ENCODE measurements around the gene ZNF407. TPM values are rescaled to one million over a fixed set of nuclear protein-coding genes. Genes with fewer than 3 reads are reported as not detected.

ZNF407 gene
- total RNA-seq, 2 donors from 2014 or later: 11.7 to 22.2 TPM

GRCh38 chr18:74972354-74972753 is 374.7 kb downstream of the ZNF407 start:
- H3K27me3 ChIP-seq (replicated peaks; ENCODE audit: insufficient read depth): no peaks in the 10 kb centered on the region
- no peak overlapping the region for H3K27ac ChIP-seq
- H3K9me3 ChIP-seq: no peaks in the 10 kb centered on the region
- 45% methylated on average over 1 of the region's 1 CpG for WGBS
- no peak for TF ChIP-seq POLR2AphosphoS5 (IDR thresholded peaks at IDR 0.05)
- no peak for TF ChIP-seq CTCF (IDR thresholded peaks at IDR 0.05)
- no peak for TF ChIP-seq POLR2A (IDR thresholded peaks at IDR 0.05)
- H3K4me1 ChIP-seq (replicated peaks): no peaks in the 10 kb centered on the region
- intact Hi-C loops (cut with DNase I): no loop called here
- no peaks in the 10 kb centered on the region for H3K36me3 ChIP-seq
- DNase-seq (ENCODE audit: low spot score): no peak
- no peak overlapping the region for H3K4me3 ChIP-seq

- Histone ChIP-seq H3K27ac (no peak overlapping the region), H3K9me3 (no peaks in the 10 kb centered on the region), H3K4me3 (no peak overlapping the region), H3K4me1 (replicated peaks) (no peaks in the 10 kb centered on the region), H3K36me3 (no peaks in the 10 kb centered on the region), H3K27me3 (replicated peaks; ENCODE audit: insufficient read depth) (no peaks in the 10 kb centered on the region)
- intact Hi-C loops (cut with DNase I): no loop called here
- no peak for DNase-seq (ENCODE audit: low spot score)
- TF ChIP-seq POLR2AphosphoS5 (IDR thresholded peaks at IDR 0.05): no peak
- TF ChIP-seq POLR2A (IDR thresholded peaks at IDR 0.05): no peak
- TF ChIP-seq CTCF (IDR thresholded peaks at IDR 0.05): no peak
- 97% methylated on average over 5 of the region's 5 CpGs for WGBS
Observed at GRCh38 chr18:74975001-74975400, 377.3 kb downstream of the ZNF407 start.

DNA sequence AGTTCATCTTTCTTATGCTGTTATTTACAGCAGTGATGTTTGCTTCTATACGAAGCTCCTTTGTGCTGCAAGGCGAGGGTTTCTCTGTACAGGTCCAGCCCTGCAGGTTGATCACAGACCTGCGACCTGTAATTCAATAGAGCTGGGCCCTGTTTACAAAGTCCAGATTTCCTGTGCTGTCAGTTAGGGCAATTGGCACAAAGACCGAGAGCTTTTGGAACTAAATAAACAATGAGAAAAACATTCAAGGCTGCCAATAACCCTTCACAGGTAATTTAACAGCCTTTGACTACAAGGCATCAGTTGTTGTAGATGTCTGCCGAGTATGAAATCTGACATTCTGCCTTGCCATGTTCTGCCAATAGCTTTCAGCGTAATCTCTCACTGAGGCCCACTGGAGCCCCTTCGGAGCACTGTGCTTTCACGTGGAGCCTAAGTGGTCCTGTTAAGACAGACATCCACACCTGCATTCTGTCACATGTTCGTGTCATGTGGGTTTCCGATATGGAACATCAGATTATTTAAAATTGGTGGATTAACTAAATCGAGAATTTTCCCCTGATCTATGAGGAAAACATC is 378.8 kb downstream of the ZNF407 start:
- Histone ChIP-seq H3K9me3 (no peaks in the 10 kb centered on the region), H3K36me3 (no peaks in the 10 kb centered on the region), H3K4me1 (replicated peaks) (no peaks in the 10 kb centered on the region), H3K4me3 (no peak overlapping the region), H3K27me3 (replicated peaks; ENCODE audit: insufficient read depth) (no peaks in the 10 kb centered on the region), H3K27ac (no peak overlapping the region)
- DNase-seq (ENCODE audit: low spot score): no peak
- TF ChIP-seq POLR2AphosphoS5 (IDR thresholded peaks at IDR 0.05) (no peak), CTCF (IDR thresholded peaks at IDR 0.05) (no peak), POLR2A (IDR thresholded peaks at IDR 0.05) (no peak)
- intact Hi-C loops (cut with DNase I): no loop called here
- WGBS: 65% methylated on average over 11 of the region's 11 CpGs

DNA sequence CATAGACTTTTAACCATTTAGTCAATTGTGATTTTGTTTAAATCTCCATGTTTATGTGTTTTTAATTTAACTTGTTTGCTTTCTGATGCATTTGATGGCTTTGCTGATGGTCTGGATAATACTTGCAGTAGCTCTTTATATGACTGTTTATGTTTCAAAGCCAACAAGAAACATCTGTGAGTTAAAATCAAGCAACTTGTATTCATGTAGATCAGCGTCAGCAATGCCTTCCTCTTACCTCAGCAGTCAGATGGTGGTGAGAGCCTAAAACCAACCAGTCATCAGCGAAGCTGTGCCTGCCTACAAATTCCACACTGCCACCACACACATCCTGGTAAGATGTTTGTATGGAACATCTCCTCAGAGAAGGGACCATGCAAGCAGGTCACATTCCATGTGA is 379.4 kb downstream of the ZNF407 start:
- DNase-seq (ENCODE audit: low spot score): no peak
- intact Hi-C loops (cut with DNase I): no loop called here
- H3K4me1 ChIP-seq (replicated peaks): no peaks in the 10 kb centered on the region
- no peaks in the 10 kb centered on the region for H3K9me3 ChIP-seq
- TF ChIP-seq POLR2A (IDR thresholded peaks at IDR 0.05) (no peak), POLR2AphosphoS5 (IDR thresholded peaks at IDR 0.05) (no peak), CTCF (IDR thresholded peaks at IDR 0.05) (no peak)
- H3K4me3 ChIP-seq: no peak overlapping the region
- H3K27ac ChIP-seq: no peak overlapping the region
- no peaks in the 10 kb centered on the region for H3K36me3 ChIP-seq
- no peaks in the 10 kb centered on the region for H3K27me3 ChIP-seq (replicated peaks; ENCODE audit: insufficient read depth)
- WGBS: 100% methylated on average over 2 of the region's 2 CpGs

DNA sequence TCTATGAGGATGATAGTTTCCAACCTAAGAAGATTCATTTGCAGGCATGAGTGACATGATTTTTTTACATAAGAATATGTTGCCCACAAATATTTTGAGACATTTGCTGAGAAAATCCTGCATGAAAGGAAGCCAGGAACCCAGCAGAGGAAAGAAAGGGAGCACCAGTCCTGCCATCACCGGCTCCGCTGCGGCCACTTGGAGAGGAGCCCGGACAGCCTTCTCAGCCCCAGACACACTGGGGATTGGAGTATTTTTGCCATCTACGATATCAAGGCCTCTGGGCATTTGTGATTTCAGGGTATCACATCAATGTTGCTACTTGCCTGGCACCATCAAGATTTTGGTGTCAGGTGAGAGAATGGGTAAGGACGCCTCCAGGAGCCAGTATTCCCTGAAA is 383.0 kb downstream of the ZNF407 start:
- WGBS: 90% methylated on average over 6 of the region's 6 CpGs
- intact Hi-C loops (cut with DNase I): no loop called here
- H3K27me3 ChIP-seq (replicated peaks; ENCODE audit: insufficient read depth): no peaks in the 10 kb centered on the region

More for the DNA sequence above, 383.0 kb downstream of the ZNF407 start:
- Histone ChIP-seq H3K4me3 (no peak overlapping the region), H3K27ac (no peak overlapping the region), H3K9me3 (no peaks in the 10 kb centered on the region), H3K4me1 (replicated peaks) (no peaks in the 10 kb centered on the region), H3K36me3 (no peaks in the 10 kb centered on the region)
- TF ChIP-seq POLR2AphosphoS5 (IDR thresholded peaks at IDR 0.05) (no peak), POLR2A (IDR thresholded peaks at IDR 0.05) (no peak), CTCF (IDR thresholded peaks at IDR 0.05) (no peak)
- DNase-seq (ENCODE audit: low spot score): no peak
